ENCODE measurements around the gene KRTAP19-1.
"Not testable (repeated sequence)": the region's sequence is repeated elsewhere in the genome, so short reads cannot be mapped to it uniquely, and the experiment has no call there.

Gene KRTAP19-1

DNA sequence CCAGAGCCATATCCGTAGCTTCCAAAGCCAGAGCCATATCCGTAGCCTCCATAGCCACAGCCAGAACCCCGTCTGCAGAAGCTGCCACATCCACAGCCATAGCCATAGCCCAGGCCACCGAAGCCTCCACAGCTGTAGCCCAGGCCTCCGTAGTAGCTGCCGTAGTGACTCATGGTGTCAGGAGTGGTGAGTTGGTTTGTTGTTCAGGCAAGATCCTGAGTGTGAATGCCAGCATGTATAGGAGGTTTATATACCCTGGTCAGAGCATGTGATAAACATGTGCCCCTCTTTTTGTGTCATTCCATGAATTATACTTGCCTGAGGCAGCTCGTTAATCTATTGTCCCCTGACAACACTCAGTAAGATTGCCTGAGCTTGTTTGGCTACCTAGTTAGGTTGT, at the start of gene KRTAP19-1:
KRTAP19-1 (minus strand) TSS at position 223 of the 400 bp plus-strand sequence; CDS start at position 173, 50 bp downstream.
- no peak for DNase-seq

DNA sequence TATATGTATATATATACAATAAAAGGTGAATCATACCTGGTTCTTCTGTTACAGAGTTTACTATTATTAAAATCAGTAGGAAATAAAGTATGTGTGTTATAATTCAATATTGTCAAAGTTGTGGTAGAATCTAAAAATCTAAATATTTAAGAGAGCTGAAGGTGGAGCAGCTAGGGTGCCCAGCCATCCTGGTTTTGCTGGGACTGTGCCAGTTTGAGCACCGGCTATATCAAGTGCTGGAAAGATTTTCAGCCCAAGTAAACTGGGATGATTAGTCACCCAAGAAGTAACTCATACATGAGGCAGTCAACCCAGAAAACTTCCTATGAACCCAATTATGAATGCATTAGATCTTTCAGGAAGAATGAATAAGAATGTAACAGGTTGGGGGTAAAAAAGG, 38.7 kb upstream of the KRTAP19-1 start:
- DNase-seq, result no peak

DNA sequence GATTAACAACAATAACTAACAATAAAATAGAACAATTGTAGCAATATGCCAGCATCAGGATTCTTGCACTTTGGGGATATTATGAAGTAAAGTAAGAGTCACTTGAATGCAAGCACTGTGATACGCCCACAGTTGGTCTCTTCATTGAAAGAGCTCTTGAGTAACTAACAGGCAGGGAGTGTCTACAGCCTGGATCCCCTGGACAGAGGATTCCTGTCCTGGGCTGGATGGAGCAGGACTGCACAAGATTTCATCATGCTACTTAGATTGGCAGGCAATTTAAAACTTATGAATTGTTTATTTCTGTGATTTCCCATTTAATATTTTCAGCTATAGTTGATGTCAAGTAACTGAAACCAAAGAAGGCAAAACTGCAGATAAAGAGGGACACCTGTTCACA, 35.5 kb upstream of the KRTAP19-1 start:
- DNase-seq, result no peak

DNA sequence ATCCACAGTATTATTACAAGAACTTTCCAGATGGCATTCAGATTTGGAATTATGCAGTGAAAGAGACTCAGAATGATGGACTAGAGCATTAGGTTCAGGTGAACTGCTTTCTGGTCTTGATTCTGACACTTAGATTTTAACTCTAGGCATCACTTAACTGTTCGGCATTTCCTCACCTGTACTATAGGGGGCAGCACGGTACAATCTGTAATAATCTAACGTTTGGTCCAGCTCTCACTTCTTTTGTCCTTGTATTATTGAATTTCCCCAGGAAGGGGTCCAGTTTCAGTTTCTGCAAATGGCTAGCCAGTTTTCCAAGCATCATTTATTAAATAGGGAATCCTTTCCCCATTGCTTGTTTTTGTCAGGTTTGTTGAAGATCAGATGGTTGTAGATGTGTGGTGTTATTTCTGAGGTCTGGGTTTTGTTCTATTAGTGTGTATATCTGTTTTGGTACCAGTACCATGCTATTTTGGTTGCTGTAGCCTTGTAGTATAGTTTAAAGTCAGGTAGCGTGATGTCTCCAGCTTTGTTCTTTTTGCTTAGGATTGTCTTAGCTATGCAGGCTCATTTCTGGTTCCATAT, 25.5 kb upstream of the KRTAP19-1 start:
- DNase-seq, result not testable (repeated sequence)

DNA sequence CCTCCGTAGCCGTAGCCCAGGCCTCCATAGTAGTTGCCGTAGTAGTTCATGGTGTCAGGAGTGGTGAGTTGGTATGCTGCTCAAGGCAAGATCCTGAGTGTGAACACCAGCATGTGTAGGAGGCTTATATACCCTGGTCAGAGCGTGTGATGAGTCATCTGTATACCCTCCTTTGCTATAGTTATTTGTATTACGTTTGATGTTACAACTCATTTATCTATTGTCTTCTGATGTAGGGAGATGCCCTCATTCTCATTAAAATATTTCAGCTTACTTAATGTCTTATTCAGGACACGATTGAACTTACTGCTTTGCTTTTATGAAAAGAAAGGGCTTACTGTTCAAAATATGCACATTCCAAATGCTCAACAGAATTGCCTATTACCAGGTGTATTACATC, 21.9 kb upstream of the KRTAP19-1 start, which contains the start of gene KRTAP19-5:
KRTAP19-5 (minus strand) TSS at position 101 of the 400 bp plus-strand sequence; CDS start at position 50, 51 bp downstream.
- no peak for DNase-seq

DNA sequence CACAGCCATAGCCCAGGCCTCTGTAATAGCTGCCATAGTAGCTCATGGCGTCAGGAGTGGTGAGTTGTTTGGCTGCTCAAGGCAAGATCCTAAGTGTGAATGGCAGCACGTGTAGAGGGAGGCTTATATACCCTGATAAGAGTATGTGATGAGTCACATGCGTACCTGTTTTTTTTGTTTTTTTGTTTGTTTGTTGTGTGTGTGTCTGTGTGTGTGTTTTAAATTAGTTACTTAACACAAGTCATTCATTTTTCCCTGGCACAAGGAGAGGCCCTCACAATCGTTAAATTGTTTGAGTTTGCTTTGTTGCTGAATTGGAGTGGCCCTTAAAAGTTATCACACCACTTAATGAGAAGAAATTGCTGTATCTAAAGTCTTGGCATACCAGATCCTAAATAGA, 16.9 kb upstream of the KRTAP19-1 start, which contains the start of gene KRTAP19-4:
KRTAP19-4 (minus strand) TSS at position 101 of the 400 bp plus-strand sequence; CDS start at position 46, 55 bp downstream.
- no peak for DNase-seq

DNA sequence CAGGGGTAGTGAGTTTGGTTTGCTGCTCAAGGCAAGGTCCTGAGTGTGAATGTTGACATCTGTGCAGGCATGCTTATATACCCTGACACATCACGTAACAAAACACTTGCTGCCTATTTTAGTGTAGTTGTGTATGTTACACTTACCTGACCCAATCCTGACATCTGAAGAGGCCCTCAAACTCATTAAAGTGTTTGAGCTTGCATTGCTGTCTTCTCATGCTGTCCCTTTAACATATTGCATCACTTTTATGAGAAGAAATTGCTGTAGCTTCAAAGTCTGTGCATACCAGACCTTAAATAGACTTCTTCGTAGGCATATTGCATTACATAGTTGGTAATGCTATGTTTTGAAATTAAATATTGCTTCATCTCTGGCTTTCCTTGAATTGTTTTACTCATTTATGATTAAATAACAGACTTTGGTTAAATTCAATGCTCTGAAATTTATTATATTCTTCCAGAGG, 11.8 kb upstream of the KRTAP19-1 start, which contains the start of gene KRTAP19-3:
KRTAP19-3 (minus strand) TSS at position 51 of the 466 bp plus-strand sequence. CDS start 56 bp downstream, outside the sequence.
- DNase-seq, result no peak

DNA sequence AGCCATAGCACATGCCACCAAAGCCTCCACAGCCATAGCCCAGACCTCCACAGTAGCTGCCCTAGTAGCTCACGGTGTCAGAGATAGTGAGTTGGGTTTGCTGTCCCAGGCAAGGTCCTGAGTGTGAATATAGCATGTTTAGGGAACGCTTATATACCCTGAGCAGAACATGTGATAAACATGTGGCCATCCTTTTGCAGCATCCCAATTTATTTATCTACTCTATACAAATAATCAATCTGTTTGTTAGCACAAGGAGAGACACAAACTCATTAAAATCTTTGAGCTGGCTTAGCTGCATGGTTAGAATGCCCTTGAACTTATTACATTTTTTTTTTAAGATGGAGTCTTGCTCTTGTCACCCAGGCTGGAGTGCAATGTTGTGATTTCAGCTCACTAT, 7.2 kb upstream of the KRTAP19-1 start, which contains the start of gene KRTAP19-2:
KRTAP19-2 (minus strand) TSS at position 101 of the 400 bp plus-strand sequence; CDS start at position 13, 88 bp downstream.
- no peak for DNase-seq

DNA sequence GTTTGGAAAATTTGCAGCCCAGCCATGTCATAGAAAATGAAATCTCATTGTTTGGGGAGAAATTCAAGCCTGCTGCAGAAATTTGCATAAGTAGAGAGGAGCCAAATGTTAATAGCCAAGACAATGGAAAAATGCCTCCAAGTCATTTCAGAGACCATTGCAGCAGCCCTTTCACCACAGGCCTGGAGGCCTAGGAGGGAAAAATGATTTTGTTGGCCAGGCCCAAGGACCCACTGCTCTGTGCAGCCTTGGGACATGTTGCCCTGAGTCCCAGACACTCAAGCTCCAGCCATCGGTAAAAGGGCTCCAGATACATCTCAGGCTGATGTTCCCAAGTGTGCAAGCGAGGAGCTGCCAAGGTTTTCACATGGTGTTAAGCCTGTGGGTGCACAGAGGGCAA, 6.0 kb upstream of the KRTAP19-1 start:
- DNase-seq, result no peak

DNA sequence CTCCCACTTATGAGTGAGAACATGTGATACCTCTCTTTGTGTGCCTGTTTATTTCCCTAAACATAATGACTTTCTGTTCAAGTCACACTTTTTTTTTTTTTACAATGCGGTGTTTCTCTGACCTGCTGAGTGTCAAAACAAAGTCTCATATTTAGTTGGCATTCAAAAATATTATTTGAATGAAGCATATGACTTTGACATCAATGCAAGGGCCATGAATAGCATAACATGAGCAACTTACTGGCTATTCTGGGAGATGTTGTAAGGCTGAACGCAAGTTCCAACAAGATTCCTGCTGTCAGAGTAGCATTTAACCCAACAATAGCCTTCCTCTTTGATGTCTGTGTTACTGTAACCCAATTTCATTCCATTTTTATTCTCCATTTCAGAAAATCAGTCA, 2.0 kb upstream of the KRTAP19-1 start:
- DNase-seq, result no peak

DNA sequence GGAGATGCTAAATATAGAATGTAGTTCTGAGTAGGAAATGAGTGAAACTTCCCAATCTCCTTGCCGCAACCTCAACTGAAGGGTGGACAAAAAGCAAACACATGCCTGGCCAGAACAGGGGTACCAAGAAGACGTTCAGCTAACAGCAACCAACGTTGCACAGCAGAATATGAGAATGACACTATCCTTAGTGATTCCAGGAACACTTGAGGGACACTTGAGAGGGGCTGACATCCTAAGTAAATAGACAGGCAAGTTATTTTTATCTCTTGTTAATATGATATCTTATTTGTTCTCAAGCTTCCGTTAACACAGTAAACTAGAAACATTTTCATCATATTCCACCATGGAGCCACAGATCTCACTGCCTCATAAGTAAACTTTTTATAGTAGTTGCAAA, 908 bp downstream of the KRTAP19-1 start:
- DNase-seq, result no peak

DNA sequence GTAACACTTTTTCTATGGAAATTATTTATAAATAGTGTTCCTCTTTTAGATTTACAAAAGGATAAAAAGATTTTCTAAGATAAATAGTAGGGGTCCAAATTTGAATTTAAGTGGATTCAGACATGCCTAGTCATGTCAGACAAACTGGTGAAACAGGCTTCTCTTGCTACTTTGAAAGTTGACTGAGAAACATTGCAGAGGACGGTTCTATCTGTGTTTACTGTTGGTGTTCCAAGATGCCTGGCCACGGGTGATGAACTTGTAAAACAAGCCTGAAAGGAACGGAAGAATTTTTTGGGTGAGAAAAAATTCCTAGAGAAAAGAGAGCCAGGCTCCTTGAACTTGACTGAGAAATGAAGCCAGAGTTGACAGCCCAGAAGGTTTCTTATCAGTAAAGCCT, 2.2 kb downstream of the KRTAP19-1 start:
- DNase-seq, result no peak

DNA sequence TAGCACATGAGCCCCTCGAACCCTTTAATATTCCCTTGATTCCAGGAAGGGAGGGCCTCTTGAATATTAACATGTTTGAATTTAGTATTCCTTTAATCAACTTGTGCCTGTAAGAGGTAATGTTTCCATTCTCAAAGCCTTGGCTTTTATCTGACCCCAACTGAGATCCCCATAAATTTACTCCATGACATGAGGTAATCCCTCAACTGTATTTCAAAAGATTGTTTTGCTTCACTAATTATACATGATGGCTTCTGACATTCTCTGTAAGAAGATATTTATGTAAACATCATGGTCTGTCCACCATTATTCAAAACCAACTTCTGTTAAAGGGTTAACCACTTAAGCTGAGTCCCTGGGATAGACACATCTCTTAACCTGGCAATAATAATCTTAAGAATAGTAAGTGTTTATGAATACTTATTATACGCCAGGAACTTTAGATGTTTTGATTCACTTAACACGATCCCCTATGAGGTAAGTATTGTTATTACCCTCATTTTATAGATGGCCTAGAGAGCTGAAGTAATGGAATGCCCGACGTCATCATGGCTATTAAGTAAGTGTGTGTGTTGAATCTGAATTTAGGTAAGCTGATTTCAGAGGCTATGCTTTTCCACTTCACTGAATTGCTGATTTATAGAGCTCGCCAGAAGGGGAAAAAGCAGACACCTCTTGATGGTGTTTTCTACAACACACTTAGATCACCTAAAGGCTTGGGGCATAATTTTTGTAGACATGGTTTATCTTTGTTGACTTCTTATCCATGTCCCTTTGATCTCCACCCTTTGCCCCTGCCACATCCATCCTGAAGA, 11.1 kb downstream of the KRTAP19-1 start:
- DNase-seq, result no peak

DNA sequence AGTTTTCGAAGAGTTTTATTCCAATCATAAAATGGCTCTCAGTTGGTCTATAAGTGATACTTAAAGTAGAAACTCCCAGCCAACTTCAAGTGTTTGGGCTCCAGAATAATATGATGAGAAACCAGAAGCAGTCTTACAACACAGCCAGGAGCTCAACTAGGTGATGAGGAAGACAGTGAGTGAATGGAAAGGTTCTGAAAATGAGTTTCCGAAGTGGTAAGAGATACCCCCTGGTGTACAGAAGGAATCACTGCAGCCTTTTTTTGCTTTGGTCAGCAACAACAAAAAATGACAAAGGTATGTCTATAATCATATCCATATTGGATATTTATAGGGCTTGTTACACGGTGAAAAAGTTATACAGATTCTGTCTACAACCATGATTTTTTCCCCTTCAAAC, 16.5 kb downstream of the KRTAP19-1 start:
- no peak for DNase-seq

DNA sequence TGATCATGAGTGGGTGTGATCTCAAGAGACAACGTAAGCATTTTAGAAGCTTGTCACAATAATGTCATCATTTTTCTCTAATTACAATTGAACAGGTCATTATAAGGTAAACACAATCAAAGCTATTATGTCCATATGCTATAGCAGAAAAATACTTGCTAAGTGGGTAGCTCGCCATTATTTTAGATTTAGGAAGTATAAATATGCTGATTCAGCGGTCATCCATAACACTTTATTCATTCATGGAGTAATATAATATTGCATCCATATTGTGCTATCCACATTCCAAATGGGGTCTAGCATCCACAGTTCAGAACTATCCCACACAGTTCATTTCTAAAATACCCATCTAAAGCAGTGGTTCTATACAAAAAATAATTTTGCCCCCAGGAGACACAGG, 31.7 kb downstream of the KRTAP19-1 start:
- DNase-seq, result no peak

DNA sequence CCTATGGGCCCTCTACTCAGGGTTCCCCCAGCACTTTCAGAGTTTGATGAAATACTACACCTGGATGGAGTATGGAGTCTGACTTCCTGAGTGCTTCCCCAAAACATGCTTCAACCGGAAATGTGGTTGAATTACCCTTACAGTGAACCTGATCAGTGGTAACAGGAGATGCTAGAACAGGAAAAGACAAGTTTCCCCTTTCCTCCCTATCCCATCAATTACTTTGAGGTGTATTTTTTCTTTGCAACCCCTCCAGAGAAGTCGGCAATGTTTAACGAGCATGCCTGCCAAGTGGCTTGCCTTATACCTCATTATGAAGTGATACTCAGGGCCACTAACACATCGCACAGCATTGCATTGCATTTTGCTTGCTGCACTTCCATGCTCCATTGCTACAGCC, 33.1 kb downstream of the KRTAP19-1 start:
- no peak for DNase-seq

DNA sequence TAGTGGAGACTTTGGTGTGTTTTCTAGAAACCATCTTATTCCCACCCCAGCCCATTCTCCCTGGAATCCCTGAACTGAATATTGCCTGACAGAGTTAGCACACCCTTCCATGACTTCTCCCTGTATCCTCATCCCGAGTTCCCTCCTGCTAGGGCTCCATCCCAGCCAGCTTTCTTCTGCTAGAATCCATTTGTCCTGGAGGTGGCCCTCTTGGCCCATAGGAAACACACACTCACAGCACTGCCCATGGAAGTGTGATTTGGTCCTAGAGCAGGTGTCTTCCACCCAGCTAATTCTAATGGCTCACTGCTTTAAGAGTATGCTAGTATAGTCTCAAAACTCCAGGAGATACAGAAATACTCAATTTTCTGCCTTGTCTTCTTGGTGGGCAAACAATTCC, 36.0 kb downstream of the KRTAP19-1 start:
- no peak for DNase-seq

DNA sequence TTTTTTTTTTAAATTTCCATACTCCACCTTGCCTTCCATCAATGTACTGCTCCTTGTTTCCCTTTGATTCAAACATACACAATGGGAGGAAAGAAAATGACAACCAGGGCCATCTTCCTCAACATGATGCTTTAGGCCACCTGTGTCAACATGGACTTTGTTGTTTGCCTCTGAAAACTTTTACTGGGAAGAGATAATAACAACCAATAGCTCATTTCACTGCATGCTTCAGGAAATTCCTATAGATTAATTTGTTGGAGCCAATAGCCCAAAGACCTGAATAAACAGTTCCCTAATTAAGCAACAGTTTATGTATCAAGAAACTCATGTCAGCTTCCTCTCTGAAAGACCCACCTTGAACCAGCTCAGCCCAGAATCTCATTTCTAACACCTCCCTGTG, 36.9 kb downstream of the KRTAP19-1 start:
- DNase-seq, result no peak

DNA sequence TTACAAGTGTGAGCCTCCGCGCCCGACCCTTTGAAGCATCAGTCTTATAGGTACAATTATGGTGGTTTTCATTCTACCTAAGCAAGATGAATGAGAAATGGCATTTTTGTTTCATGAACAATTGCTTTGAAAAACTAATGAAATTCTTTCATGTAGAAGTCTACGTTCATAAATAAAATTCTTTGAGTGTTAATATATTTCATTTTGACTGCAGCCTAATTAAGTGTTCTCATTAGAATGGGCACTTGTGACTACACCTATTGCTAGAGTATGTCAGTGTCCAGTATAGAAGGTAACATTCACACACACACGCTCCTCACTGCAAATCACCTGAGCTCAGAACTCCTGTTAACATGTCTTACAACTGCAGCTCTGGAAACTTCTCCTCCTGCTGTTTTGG, 40.2 kb downstream of the KRTAP19-1 start, which contains the start of gene KRTAP15-1:
KRTAP15-1 (plus strand) TSS at position 301 of the 400 bp plus-strand sequence; CDS start at position 354, 53 bp downstream.
- DNase-seq, result no peak

DNA sequence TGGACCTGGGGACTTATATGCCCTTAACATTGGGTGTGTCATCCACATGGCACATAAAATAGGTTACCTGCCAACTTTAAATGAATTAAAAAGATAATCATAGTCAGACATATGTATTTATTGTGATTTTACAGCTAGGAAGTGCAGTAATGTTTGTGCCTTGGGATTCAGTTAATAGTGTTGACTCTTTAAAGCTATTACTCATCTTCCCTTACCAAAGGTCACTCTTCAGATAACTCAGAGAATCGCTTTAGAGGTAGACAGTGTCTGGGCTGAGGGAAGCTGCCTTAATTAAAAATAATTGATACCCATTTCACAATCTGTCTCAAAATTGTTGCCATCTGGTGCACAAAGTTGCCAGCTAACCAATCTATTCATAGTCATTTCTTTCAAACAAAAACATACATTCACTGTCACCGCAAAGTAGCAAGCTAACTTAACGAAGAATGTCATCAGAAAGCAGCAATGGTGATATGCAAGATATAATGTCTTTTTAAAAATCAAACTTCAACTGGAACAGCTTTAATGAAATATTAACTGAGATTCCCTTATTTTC, 43.1 kb downstream of the KRTAP19-1 start:
- no peak for DNase-seq

DNA sequence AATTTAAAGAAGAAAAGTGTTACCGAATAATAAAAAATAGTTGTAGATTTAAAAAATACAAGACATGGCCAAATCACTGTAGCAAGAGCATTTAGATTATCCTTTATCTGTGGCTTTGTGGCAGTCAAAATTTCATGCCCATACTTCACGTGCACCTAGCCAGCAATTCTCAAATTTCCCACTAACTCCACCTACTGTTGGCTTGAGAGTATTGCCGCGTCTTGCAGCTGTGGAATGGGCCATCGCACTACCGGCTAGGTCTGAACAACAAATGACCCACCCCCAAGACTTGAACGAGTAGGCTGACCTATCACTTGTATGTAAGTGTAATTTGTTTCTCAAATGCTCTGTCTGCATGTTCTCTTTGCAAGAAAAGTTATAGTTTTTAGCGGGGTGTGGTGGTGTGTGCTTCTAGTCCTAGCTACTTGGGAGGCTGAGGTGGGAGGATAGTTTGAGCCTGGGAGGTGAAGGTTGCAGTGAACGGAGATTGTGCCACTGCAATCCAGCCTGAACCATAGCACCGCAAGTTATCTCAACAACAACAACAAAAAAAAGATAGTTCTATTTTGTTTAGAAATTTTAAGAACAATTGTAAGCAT, 46.0 kb downstream of the KRTAP19-1 start:
- no peak for DNase-seq

DNA sequence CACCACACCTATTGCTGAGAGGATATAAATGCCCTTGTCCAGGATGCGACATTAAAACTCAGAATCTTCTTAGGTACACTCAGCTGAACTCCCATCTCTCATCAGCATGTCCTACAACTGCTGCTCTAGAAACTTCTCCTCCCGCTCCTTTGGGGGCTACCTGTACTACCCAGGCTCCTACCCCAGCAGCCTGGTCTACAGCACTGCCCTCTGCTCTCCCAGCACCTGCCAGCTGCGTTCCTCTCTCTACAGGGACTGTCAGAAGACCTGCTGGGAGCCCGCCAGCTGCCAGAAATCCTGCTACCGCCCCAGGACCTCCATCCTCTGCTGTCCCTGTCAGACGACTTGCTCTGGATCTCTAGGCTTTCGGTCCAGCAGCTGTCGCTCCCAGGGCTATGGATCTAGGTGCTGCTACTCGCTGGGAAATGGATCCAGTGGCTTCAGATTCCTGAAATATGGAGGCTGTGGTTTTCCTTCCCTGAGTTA, 50.0 kb downstream of the KRTAP19-1 start, which contains the start of gene KRTAP13-4:
KRTAP13-4 (plus strand) TSS at position 51 of the 486 bp plus-strand sequence; CDS start at position 107, 56 bp downstream.
- DNase-seq, result no peak
